Lower leg skin (tissue), 3 donors: ENCODE data around the gene BDKRB2.

Experiments used
- CTCF ChIP-seq, 3 donors: fragments of 450-650 bp; IDR thresholded peaks; one replicate each; pipeline ENCODE4 v1.5.1; 2016; ENCODE audit warnings: antibody characterized with exemption in 3 of 3, mild to moderate bottlenecking in 3 of 3, moderate library complexity in 2 of 3
- POLR2A ChIP-seq, 2 donors: fragments of 450-650 bp; IDR thresholded peaks; one replicate each; pipeline ENCODE4 v1.6.1; 2016 to 2017; ENCODE audit warnings: antibody characterized with exemption in 2 of 2, mild to moderate bottlenecking in 1 of 2, moderate library complexity in 1 of 2

- TF ChIP-seq CTCF (IDR thresholded peaks at IDR 0.05) (no peak), POLR2A (IDR thresholded peaks at IDR 0.05) (no peak)
Observed at GRCh38 chr14:96162265-96162664, 42.4 kb upstream of the BDKRB2 start.
